KG1 (cell line): ENCODE measurements around the gene MEIOB.

Experiments used
- DNase-seq: peaks from one replicate; lab custom pipeline; 2025; lab: John Stamatoyannopoulos, UW

MEIOB gene

GRCh38 chr16:1831186-1832075 lies 40.5 kb downstream of the MEIOB start:
- DNase-seq: no peak

GRCh38 chr16:1830213-1830612 lies 41.8 kb downstream of the MEIOB start:
- no peak for DNase-seq

- no peak for DNase-seq
These were observed 43.1 kb downstream of the MEIOB start for GRCh38 chr16:1828645-1829410.

GRCh38 chr16:1826691-1827573 lies 45.0 kb downstream of the MEIOB start, which contains the start of the genes FAHD1 and HAGH:
FAHD1 (plus strand) TSS chr16:1827206; CDS start chr16:1827239, 33 bp downstream.
HAGH (minus strand) TSS chr16:1826825; CDS start chr16:1826787, 38 bp downstream.
- peak; percentile 94 for DNase-seq

GRCh38 chr16:1825864-1826690 lies 45.9 kb downstream of the MEIOB start:
- DNase-seq: peak; percentile 45

GRCh38 chr16:1825381-1825863 lies 46.5 kb downstream of the MEIOB start:
- DNase-seq: no peak

- no peak for DNase-seq
These were observed 48.1 kb downstream of the MEIOB start for GRCh38 chr16:1823821-1824220.

GRCh38 chr16:1822801-1823200 lies 49.2 kb downstream of the MEIOB start:
- no peak for DNase-seq

GRCh38 chr16:1821861-1822611 lies 49.9 kb downstream of the MEIOB start:
- DNase-seq: no peak

- DNase-seq: no peak
These were observed 51.0 kb downstream of the MEIOB start for GRCh38 chr16:1820946-1821290.

- no peak for DNase-seq
These were observed 51.6 kb downstream of the MEIOB start for GRCh38 chr16:1820096-1820945.

- DNase-seq: no peak
These were observed 52.4 kb downstream of the MEIOB start for GRCh38 chr16:1819611-1820010.

GRCh38 chr16:1818873-1819525 lies 53.0 kb downstream of the MEIOB start:
- no peak for DNase-seq

GRCh38 chr16:1818204-1818872 lies 53.6 kb downstream of the MEIOB start:
- DNase-seq: no peak

- no peak for DNase-seq
These were observed 54.2 kb downstream of the MEIOB start for GRCh38 chr16:1817716-1818115.

GRCh38 chr16:1817276-1817589 lies 54.7 kb downstream of the MEIOB start:
- no peak for DNase-seq

GRCh38 chr16:1816396-1817275 lies 55.3 kb downstream of the MEIOB start:
- no peak for DNase-seq
